Measurements from ENCODE around the gene CD81.
A peak's percentile ranks its signal among the peaks of the same experiment; 100 is the strongest.

Gene CD81

DNA sequence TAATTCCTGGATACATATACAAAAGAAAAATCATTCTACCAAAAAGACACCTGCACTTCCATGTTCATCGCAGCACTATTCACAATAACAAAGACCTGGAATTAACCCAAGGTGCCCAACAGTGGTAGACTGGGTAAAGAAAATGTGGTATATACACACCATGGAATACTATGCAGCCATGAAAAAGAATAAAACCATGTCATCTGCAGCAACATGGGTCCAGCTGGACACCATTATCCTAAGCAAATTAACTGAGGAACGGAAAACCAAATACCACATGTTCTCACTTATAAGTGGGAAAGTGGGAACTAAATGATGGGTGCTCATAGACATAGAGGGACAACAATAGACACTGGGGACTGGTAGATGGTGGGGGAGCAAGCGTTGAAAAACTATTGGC is 62.7 kb downstream of the CD81 start:
- DNase-seq (ENCODE audit: low spot score): no peak

DNA sequence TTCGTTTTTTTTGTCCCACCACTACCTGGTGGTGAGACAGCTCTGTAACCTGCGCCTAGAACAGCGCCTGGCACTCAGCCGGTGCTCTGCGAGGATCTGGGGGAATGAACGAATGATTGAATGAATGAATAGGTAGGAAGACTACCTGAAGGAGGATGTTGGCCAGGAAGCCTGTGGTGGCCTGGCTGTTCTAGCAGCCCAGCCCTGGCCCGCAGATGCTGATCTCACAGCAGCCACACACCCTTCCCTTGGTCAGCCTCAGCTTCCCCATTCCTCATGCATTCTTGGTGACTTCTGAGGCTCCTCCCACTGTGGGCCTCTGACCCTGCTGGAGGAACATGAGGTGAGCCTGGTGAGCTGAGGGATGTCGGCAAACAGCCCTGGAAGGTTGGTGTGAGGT is 63.5 kb downstream of the CD81 start:
- DNase-seq (ENCODE audit: low spot score): no peak

GRCh38 chr11:2441171-2441570 is 64.1 kb downstream of the CD81 start:
- no peak for DNase-seq (ENCODE audit: low spot score)

- DNase-seq (ENCODE audit: low spot score): no peak
Observed at GRCh38 chr11:2442589-2442988, 65.5 kb downstream of the CD81 start.

GRCh38 chr11:2443406-2443805 is 66.3 kb downstream of the CD81 start:
- no peak for DNase-seq (ENCODE audit: low spot score)

DNA sequence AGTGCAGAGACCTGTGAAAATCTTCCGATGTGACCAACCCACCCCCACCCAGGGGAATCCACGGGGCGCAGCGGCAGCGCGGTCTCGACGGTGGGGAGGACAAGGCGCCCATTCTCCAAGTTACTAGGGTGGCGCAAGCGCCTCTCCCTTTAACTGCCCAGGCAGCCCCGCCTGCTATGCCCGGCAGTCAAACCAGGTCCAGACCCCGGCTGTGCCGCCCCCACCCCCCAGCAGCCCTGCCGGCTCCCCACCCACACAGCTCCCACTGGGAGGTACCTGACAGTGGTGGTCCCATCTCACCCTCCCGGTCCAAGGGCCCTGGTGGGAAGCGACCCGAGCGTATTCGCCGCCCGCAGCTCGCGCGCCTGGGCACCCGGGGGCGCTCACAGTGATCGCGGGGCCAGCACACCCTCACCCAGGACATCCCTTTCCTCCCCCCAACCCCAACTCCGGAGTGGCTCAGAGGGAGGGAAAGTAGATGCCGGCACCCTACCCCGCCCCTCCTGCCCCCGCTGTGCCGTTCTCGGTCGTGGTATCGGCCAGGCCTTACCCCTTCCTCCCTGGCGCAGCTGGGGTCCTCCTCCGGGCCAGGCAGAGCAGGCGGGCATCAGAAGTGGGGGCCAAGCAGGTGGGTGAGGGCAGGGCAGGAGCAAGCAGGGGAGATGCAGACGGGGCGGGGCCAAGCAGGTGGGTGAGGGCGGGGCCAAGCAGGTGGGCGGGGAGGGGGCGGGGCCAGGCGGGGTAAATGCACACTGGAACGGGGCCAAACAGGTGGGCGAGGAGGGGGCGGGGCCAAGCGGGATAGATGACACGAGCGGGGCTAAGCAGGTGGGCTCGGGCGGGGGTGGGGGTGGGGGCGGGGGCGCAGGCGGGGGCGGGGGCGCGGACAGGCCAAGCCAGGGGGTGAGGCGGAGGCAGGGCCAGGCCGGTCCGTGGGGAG is 67.0 kb downstream of the CD81 start, which contains the start of gene TRPM5:
Gene TRPM5, minus strand, starts transcription at position 634 of the 940 bp plus-strand sequence. CDS start 21,478 bp downstream, outside the sequence.
- no peak for DNase-seq (ENCODE audit: low spot score)

DNA sequence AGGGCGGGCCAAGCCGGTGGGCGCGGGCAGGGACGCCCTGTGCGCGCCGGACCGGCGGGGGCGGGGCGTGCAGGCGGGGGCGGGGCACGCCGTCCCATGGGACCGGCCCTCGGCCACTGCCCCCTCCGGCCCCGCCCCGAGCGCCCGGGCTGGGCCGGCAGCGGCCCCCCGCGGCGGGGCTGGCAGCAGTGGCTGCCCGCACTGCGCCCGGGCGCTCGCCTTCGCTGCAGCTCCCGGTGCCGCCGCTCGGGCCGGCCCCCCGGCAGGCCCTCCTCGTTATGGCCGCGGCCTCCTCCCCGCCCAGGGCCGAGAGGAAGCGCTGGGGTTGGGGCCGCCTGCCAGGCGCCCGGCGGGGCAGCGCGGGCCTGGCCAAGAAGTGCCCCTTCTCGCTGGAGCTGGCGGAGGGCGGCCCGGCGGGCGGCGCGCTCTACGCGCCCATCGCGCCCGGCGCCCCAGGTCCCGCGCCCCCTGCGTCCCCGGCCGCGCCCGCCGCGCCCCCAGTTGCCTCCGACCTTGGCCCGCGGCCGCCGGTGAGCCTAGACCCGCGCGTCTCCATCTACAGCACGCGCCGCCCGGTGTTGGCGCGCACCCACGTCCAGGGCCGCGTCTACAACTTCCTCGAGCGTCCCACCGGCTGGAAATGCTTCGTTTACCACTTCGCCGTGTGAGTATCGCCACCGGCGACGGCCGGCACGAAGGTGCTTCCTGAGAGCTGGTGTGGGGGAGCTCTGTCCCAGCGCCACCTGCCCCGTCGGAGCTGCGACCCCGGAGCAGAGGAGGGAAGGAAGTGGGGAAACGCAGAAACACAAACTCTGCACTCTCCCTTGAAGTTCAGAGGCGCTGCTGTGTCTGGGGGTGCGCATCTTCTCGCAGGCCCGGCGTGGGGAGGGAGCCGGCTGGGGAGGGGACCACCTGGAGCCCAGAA is 68.0 kb downstream of the CD81 start, which contains the start of gene KCNQ1:
Gene KCNQ1, plus strand, starts transcription at position 188 of the 925 bp plus-strand sequence. Its CDS starts 91 bp downstream, at position 279.
- peak; percentile 15 for DNase-seq (ENCODE audit: low spot score)

- DNase-seq (ENCODE audit: low spot score): no peak
Observed at GRCh38 chr11:2445746-2446551, 68.8 kb downstream of the CD81 start.

- DNase-seq (ENCODE audit: low spot score): no peak
Observed at GRCh38 chr11:2446590-2447252, 69.6 kb downstream of the CD81 start.
